Loucy (cell line): ENCODE data around the gene ETFRF1.

Experiments used
- CTCF ChIP-seq: fragments of 200-600 bp; sonication (generic); conservative IDR thresholded peaks from 2 replicates; pipeline ENCODE4 v1.5.1; 2014; ENCODE audit warnings: mild to moderate bottlenecking, antibody characterized with exemption, low read length
- EZH2phosphoT487 ChIP-seq: fragments of 200-600 bp; IDR thresholded peaks from 2 replicates; pipeline ENCODE4 v1.6.1; 2018; ENCODE audit warnings: antibody characterized with exemption, mild to moderate bottlenecking, moderate library complexity, borderline replicate concordance

DNA sequence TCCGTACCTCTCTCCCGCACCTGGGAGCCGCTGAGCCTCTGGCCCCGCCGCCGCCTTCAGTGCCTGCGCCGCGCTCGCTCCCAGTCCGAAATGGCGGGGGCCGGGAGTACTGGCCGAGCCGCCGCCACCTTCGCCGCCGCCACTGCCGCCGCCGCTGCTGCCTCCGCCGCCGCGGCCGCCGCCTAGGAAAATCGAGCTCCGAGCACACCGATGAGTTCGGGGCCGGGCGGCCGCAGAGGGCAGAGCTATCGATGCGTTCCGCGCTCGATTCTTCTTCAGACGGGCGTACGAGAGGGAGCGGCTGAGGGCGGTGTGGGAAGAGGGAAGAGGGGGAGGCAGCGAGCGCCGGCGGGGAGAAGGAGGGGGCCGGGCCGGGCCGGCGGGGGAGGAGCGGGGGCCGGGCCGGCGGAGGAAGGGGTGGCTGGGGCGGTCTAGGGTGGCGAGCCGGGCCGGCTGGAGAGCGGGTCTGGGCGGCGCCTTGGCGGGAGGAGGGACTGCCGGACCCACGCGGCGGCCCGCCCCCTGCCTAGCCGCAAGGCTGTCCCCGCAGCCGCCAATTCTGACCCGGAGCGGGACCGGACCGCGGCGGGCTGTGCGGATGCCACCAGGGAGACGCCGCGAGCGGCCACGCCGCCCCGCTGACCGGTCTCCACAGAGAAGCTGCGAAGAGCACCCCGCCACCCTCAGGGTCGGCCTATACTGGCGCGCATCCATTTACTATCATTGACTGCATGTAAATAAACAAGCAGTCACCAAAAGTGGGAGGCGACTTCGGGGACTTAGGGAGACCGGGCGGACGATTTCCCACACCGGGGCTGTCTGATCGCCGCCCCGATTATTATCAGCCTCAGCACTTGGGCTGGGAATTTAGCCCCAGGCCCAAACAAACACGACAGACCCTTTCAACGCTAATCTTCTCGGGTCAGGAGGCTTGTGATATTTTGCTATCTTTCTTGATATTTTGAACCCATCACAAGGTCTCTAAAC, 56.0 kb downstream of the ETFRF1 start, which contains the start of gene KRAS:
- TF ChIP-seq CTCF (no peak), EZH2phosphoT487 (no peak)
